NOMO-1 (cell line): ENCODE results near the gene ELF4.

Source experiments
- DNase-seq, 2 experiments: peaks; one replicate each; lab custom pipeline; 2025; ENCODE audit not compliant: unreplicated experiment in 2 of 2; lab: John Stamatoyannopoulos, UW

Gene ELF4

GRCh38 chrX:130085551-130086446, 24.5 kb downstream of the ELF4 start:
- DNase-seq = no peak

GRCh38 chrX:130084631-130085237, 25.6 kb downstream of the ELF4 start:
- peak; percentile 81 to 87 for DNase-seq

GRCh38 chrX:130083656-130084382, 26.5 kb downstream of the ELF4 start:
- DNase-seq = peak; percentile 79 to 80

- DNase-seq = no peak
Measured at GRCh38 chrX:130083107-130083490, 27.2 kb downstream of the ELF4 start.

- peak; percentile 80 to 86 for DNase-seq
Measured at GRCh38 chrX:130082244-130083106, 27.8 kb downstream of the ELF4 start.

GRCh38 chrX:130081421-130082045, 28.8 kb downstream of the ELF4 start:
- DNase-seq = no peak

GRCh38 chrX:130080791-130081367, 29.4 kb downstream of the ELF4 start:
- no peak for DNase-seq

GRCh38 chrX:130079824-130080406, 30.4 kb downstream of the ELF4 start:
- peak; percentile 39 to 56 for DNase-seq

GRCh38 chrX:130075777-130076176, 34.5 kb downstream of the ELF4 start:
- DNase-seq = no peak

GRCh38 chrX:130072345-130072740, 38.0 kb downstream of the ELF4 start:
- DNase-seq = no peak

GRCh38 chrX:130071611-130072344, 38.5 kb downstream of the ELF4 start:
- DNase-seq = no peak

- no peak for DNase-seq
Measured at GRCh38 chrX:130066975-130067615, 43.2 kb downstream of the ELF4 start.

- peak; percentile 48 to 57 for DNase-seq
Measured at GRCh38 chrX:130060122-130061069, 49.9 kb downstream of the ELF4 start.

- no peak for DNase-seq
Measured at GRCh38 chrX:130058652-130059051, 51.6 kb downstream of the ELF4 start.

GRCh38 chrX:130057209-130057608, 53.1 kb downstream of the ELF4 start:
- DNase-seq = no peak

GRCh38 chrX:130055899-130056298, 54.4 kb downstream of the ELF4 start:
- DNase-seq = no peak

- DNase-seq = no peak
Measured at GRCh38 chrX:130055103-130055502, 55.2 kb downstream of the ELF4 start.
